ENCODE measurements around the gene ZGPAT. TPM values are rescaled to one million over a fixed set of nuclear protein-coding genes. Genes with fewer than 3 reads are reported as not detected.

The ZGPAT gene
- total and polyA plus RNA-seq, 7 experiments from 2014 or later: 42.9 to 82.1 (median 47.5) TPM

- ChIA-PET POLR2A (interaction anchor here (0.6 to 0.9 kb wide), 2 partner anchors 12 to 33 kb away, joined by 3 read pairs; partner anchors contain the start of gene LIME1), CTCF (no interaction called here)
- Mint-ChIP-seq H3K4me3 (no peak overlapping the region), H3K4me1 (peaks cover 7 to 23% (median 18%) of the 10 kb centered on the region in 7 donors), H3K9me3 (no peaks in the 10 kb centered on the region), H3K36me3 (peaks cover 1 to 11% (median 4%) of the 10 kb centered on the region in 5 donors), H3K27me3 (no peaks in the 10 kb centered on the region), H3K27ac (no peak overlapping the region)
- Histone ChIP-seq H3K36me3 (ENCODE audit: control insufficient read depth in 2 of 3, insufficient read depth in 3 of 3, low read length in 3 of 3) (peaks cover 0 to 55% (median 22%) of the 10 kb centered on the region in 3 experiments), H3K4me3 (ENCODE audit: low read length) (no peak overlapping the region), H3K27ac (ENCODE audit: low read depth, low read length) (no peak overlapping the region), H3K27me3 (ENCODE audit: control insufficient read depth in 2 of 2, insufficient read depth in 2 of 2, low read length in 2 of 2) (no peaks in the 10 kb centered on the region), H3K4me1 (ENCODE audit: control insufficient read depth in 2 of 2, insufficient read depth in 2 of 2, low read length in 2 of 2) (peaks cover 10 to 14% of the 10 kb centered on the region in 2 donors), H3K9me3 (ENCODE audit: control insufficient read depth in 2 of 3, low read length in 3 of 3) (no peaks in the 10 kb centered on the region)
- intact Hi-C loops (cut with micrococcal nuclease): no loop called here
- no peak for ATAC-seq
- DNase-seq: no peak
Observed at GRCh38 chr20:63703471-63703975, 4.3 kb upstream of the ZGPAT start.

DNA sequence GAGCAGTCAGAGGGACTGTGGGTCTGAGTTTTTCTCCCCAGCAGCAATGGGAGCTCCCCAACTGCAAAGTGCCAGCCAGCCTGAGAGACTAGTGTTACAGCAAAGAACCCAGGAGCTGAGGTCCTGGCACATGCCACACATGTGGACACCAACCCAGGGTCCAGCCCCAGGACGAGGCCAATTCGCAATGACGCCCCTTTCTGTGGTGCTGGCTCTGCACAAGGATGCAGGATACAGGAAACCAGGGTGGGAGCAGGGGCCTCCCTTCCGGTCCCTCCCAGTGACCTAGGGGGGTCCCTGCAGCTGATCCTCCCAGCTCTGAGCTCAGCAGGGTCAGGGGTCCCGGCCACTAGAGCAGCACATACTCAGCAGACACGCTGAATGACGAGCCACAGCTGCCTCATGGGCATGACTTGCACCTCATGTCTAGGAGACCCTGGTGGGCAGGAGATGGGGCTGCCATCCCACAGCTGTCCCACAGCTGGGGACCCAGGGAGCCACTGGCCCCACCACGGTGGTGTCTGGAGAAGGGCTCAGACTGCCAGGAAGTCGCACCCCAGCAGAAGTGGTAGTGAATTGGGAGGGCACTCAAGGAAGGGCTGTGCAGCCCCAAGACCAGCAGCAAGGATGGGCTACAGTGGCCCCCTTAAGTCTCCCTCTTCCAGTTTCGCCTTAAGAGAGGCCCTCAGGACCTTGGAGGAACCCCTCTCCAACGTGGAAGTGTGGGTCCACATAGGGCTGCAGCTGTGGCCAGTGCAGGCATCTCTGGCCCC lies 3.7 kb upstream of the ZGPAT start:
- Histone ChIP-seq H3K27me3 (ENCODE audit: control insufficient read depth in 2 of 2, insufficient read depth in 2 of 2, low read length in 2 of 2) (no peaks in the 10 kb centered on the region), H3K27ac (ENCODE audit: low read depth, low read length) (no peak overlapping the region), H3K4me3 (ENCODE audit: low read length) (no peak overlapping the region), H3K9me3 (ENCODE audit: control insufficient read depth in 2 of 3, low read length in 3 of 3) (no peaks in the 10 kb centered on the region), H3K4me1 (ENCODE audit: control insufficient read depth in 2 of 2, insufficient read depth in 2 of 2, low read length in 2 of 2) (peaks cover 16 to 20% of the 10 kb centered on the region in 2 donors), H3K36me3 (ENCODE audit: control insufficient read depth in 2 of 3, insufficient read depth in 3 of 3, low read length in 3 of 3) (peaks cover 0 to 59% (median 22%) of the 10 kb centered on the region in 3 experiments)
- ChIA-PET CTCF (no interaction called here), POLR2A (interaction anchor here (0.9 kb wide), 1 partner anchor 32 kb away, joined by 3 read pairs; the partner anchor contains the start of gene LIME1)
- intact Hi-C loops (cut with micrococcal nuclease): no loop called here
- peaks cover 0 to 2% (median 0%) of the 10 kb centered on the region in 11 donors for H3K9me3 Mint-ChIP-seq
- ATAC-seq (no peak), DNase-seq (no peak)
- H3K4me3 Mint-ChIP-seq: peak overlapping the region in 2 of 10 donors; percentile 9 to 45
- peaks cover 3 to 14% (median 4%) of the 10 kb centered on the region in 5 donors for H3K36me3 Mint-ChIP-seq
- peaks cover 10 to 30% (median 24%) of the 10 kb centered on the region in 7 donors for H3K4me1 Mint-ChIP-seq
- no peaks in the 10 kb centered on the region for H3K27me3 Mint-ChIP-seq
- H3K27ac Mint-ChIP-seq: peak overlapping the region in 1 of 9 donors; percentile 38

- CTCF ChIA-PET: no interaction called here
- peaks cover 10 to 35% (median 27%) of the 10 kb centered on the region in 7 donors for H3K4me1 Mint-ChIP-seq
- peaks cover 3 to 14% (median 4%) of the 10 kb centered on the region in 5 donors for H3K36me3 Mint-ChIP-seq
- peak overlapping the region in 2 of 10 donors; percentile 1 to 90 for H3K4me3 Mint-ChIP-seq
- H3K27me3 ChIP-seq (ENCODE audit: control insufficient read depth in 2 of 2, insufficient read depth in 2 of 2, low read length in 2 of 2): no peaks in the 10 kb centered on the region
- H3K4me1 ChIP-seq (ENCODE audit: control insufficient read depth in 2 of 2, insufficient read depth in 2 of 2, low read length in 2 of 2): peaks cover 16 to 22% of the 10 kb centered on the region in 2 donors
- H3K27ac Mint-ChIP-seq: peak overlapping the region in 4 of 9 donors; percentile 34 to 88 (median 48)
- no peak overlapping the region for H3K27ac ChIP-seq (ENCODE audit: low read depth, low read length)
- peaks cover 0 to 57% (median 22%) of the 10 kb centered on the region in 3 experiments for H3K36me3 ChIP-seq (ENCODE audit: control insufficient read depth in 2 of 3, insufficient read depth in 3 of 3, low read length in 3 of 3)
- DNase-seq: no peak
- H3K4me3 ChIP-seq (ENCODE audit: low read length): no peak overlapping the region
- H3K27me3 Mint-ChIP-seq: no peaks in the 10 kb centered on the region
- H3K9me3 Mint-ChIP-seq: peaks cover 0 to 2% (median 0%) of the 10 kb centered on the region in 11 donors
- no peaks in the 10 kb centered on the region for H3K9me3 ChIP-seq (ENCODE audit: control insufficient read depth in 2 of 3, low read length in 3 of 3)
- POLR2A ChIA-PET: interaction anchor here (0.9 kb wide), 1 partner anchor 32 kb away, joined by 3 read pairs; the partner anchor contains the start of gene LIME1
- ATAC-seq: no peak
- intact Hi-C loops (cut with micrococcal nuclease): loop anchor here (5.0 kb wide), 7 partner anchors 38 to 418 kb away; partner anchors contain the start of genes GMEB2 (in 1 of the 2), PTK6 (in 1 of the 2) and TCEA2 (in 1 of the 2)
Observed at GRCh38 chr20:63704749-63705117, 3.1 kb upstream of the ZGPAT start.

GRCh38 chr20:63705232-63706026 lies 2.4 kb upstream of the ZGPAT start:
- Mint-ChIP-seq H3K4me3 (peak overlapping the region in 5 of 10 donors; percentile 18 to 90 (median 41)), H3K27ac (peak overlapping the region in 5 of 9 donors; percentile 38 to 94 (median 42)), H3K4me1 (peaks cover 15 to 39% (median 31%) of the 10 kb centered on the region in 7 donors), H3K9me3 (peaks cover 0 to 2% (median 0%) of the 10 kb centered on the region in 11 donors), H3K36me3 (peaks cover 4 to 16% (median 6%) of the 10 kb centered on the region in 5 donors), H3K27me3 (no peaks in the 10 kb centered on the region)
- ChIA-PET POLR2A (interaction anchor here (0.8 to 5.1 kb wide), 3 partner anchors 22 to 97 kb away, joined by 3 to 137 read pairs (median 8); partner anchors contain the start of genes LIME1 and SLC2A4RG), CTCF (interaction anchor here (0.8 to 2.7 kb wide), 4 partner anchors 8 to 35 kb away, joined by 3 to 27 read pairs (median 4); partner anchors contain the start of gene LIME1)
- Histone ChIP-seq H3K4me3 (ENCODE audit: low read length) (no peak overlapping the region), H3K9me3 (ENCODE audit: control insufficient read depth in 2 of 3, low read length in 3 of 3) (no peaks in the 10 kb centered on the region), H3K36me3 (ENCODE audit: control insufficient read depth in 2 of 3, insufficient read depth in 3 of 3, low read length in 3 of 3) (peaks cover 0 to 54% (median 22%) of the 10 kb centered on the region in 3 experiments), H3K4me1 (ENCODE audit: control insufficient read depth in 2 of 2, insufficient read depth in 2 of 2, low read length in 2 of 2) (peaks cover 17 to 22% of the 10 kb centered on the region in 2 donors), H3K27me3 (ENCODE audit: control insufficient read depth in 2 of 2, insufficient read depth in 2 of 2, low read length in 2 of 2) (no peaks in the 10 kb centered on the region), H3K27ac (ENCODE audit: low read depth, low read length) (peak overlapping the region; percentile 81)
- DNase-seq (no peak), ATAC-seq (no peak)
- intact Hi-C loops (cut with micrococcal nuclease): loop anchor here (2.0 to 5.0 kb wide), 11 partner anchors 25 to 417 kb away; partner anchors contain the start of genes GMEB2 (in 1 of the 2), PTK6 (in 1 of the 2), TCEA2 (in 1 of the 2) and UCKL1 (in 1 of the 2)

- H3K4me3 Mint-ChIP-seq: peak overlapping the region; percentile 86 to 95 (median 90)
Observed at GRCh38 chr20:63706027-63706695, 1.7 kb upstream of the ZGPAT start.

More at GRCh38 chr20:63706027-63706695, 1.7 kb upstream of the ZGPAT start:
- H3K9me3 Mint-ChIP-seq: peaks cover 0 to 2% (median 0%) of the 10 kb centered on the region in 11 donors
- intact Hi-C loops (cut with micrococcal nuclease): loop anchor here (2.0 to 5.0 kb wide), 11 partner anchors 25 to 416 kb away; partner anchors contain the start of genes GMEB2 (in 1 of the 2), PTK6 (in 1 of the 2), TCEA2 (in 1 of the 2) and UCKL1 (in 1 of the 2)
- Histone ChIP-seq H3K4me3 (ENCODE audit: low read length) (peak overlapping the region; percentile 91), H3K9me3 (ENCODE audit: control insufficient read depth in 2 of 3, low read length in 3 of 3) (no peaks in the 10 kb centered on the region), H3K4me1 (ENCODE audit: control insufficient read depth in 2 of 2, insufficient read depth in 2 of 2, low read length in 2 of 2) (peaks cover 22 to 25% of the 10 kb centered on the region in 2 donors), H3K36me3 (ENCODE audit: control insufficient read depth in 2 of 3, insufficient read depth in 3 of 3, low read length in 3 of 3) (peaks cover 0 to 61% (median 22%) of the 10 kb centered on the region in 3 experiments), H3K27me3 (ENCODE audit: control insufficient read depth in 2 of 2, insufficient read depth in 2 of 2, low read length in 2 of 2) (no peaks in the 10 kb centered on the region), H3K27ac (ENCODE audit: low read depth, low read length) (peak overlapping the region; percentile 81)
- H3K4me1 Mint-ChIP-seq: peaks cover 22 to 46% (median 39%) of the 10 kb centered on the region in 7 donors
- H3K27ac Mint-ChIP-seq: peak overlapping the region; percentile 82 to 97 (median 87)
- H3K36me3 Mint-ChIP-seq: peaks cover 9 to 22% (median 13%) of the 10 kb centered on the region in 5 donors
- ChIA-PET POLR2A (interaction anchor here (0.8 to 5.1 kb wide), 7 partner anchors 9 to 250 kb away, joined by 3 to 137 read pairs (median 11); partner anchors contain the start of genes LIME1, SLC2A4RG, TNFRSF6B and TPD52L2), CTCF (interaction anchor here (0.7 to 2.7 kb wide), 5 partner anchors 9 to 34 kb away, joined by 3 to 27 read pairs (median 3); partner anchors contain the start of gene LIME1)
- H3K27me3 Mint-ChIP-seq: no peaks in the 10 kb centered on the region
- ATAC-seq: no peak
- DNase-seq: no peak
